Loucy (cell line): ENCODE results near the gene IFT122.

ENCODE experiments used
- H2AFZ ChIP-seq: fragments of 200-600 bp; sonication (generic); 2 replicates; pipeline ENCODE4 v1.6.0; 2016; ENCODE audit warnings: antibody characterized with exemption, mild to moderate bottlenecking, low read length, moderate library complexity
- H3F3A ChIP-seq: fragments of 200-600 bp; 2 replicates; pipeline ENCODE4 v1.6.0; 2016; ENCODE audit warnings: antibody characterized with exemption, low read depth, mild to moderate bottlenecking
- H3K27me3 ChIP-seq: fragments of 200-600 bp; sonication (generic); 2 replicates; pipeline ENCODE4 v1.6.1; 2014; ENCODE audit warnings: low read length, mild to moderate bottlenecking; ENCODE audit not compliant: insufficient read depth, poor library complexity, severe bottlenecking
- H3K36me3 ChIP-seq: fragments of 200-600 bp; sonication (generic); 2 replicates; pipeline ENCODE4 v1.6.1; 2016; ENCODE audit warnings: low read length; ENCODE audit not compliant: insufficient read depth
- H3K4me1 ChIP-seq: fragments of 200-600 bp; sonication (generic); 2 replicates; pipeline ENCODE4 v1.5.1; 2014; ENCODE audit warnings: low read length, mild to moderate bottlenecking; ENCODE audit not compliant: insufficient read depth, poor library complexity, severe bottlenecking
- H3K4me2 ChIP-seq: fragments of 200-600 bp; sonication (generic); 2 replicates; pipeline ENCODE4 v1.6.0; 2014; ENCODE audit warnings: antibody characterized with exemption, low read length, low read depth, mild to moderate bottlenecking; ENCODE audit not compliant: poor library complexity, severe bottlenecking
- H3K4me3 ChIP-seq: fragments of 200-600 bp; sonication (generic); 2 replicates; pipeline ENCODE4 v1.5.1; 2014; ENCODE audit warnings: low read length, mild to moderate bottlenecking, mixed read lengths; ENCODE audit not compliant: poor library complexity, severe bottlenecking
- H3K79me2 ChIP-seq: fragments of 200-600 bp; sonication (generic); 2 replicates; pipeline ENCODE4 v1.6.1; 2014; ENCODE audit warnings: low read length; ENCODE audit not compliant: insufficient read depth
- H3K9ac ChIP-seq: fragments of 200-600 bp; sonication (generic); 2 replicates; pipeline ENCODE4 v1.6.0; 2014; ENCODE audit warnings: mild to moderate bottlenecking, low read depth, low read length, moderate library complexity; ENCODE audit not compliant: poor library complexity, severe bottlenecking
- H3K9me2 ChIP-seq: fragments of 200-600 bp; sonication (generic); replicated peaks from 2 replicates; pipeline ENCODE4 v1.6.1; 2016; ENCODE audit warnings: low read depth, low read length, mixed read lengths
- H3K9me3 ChIP-seq: fragments of 200-600 bp; sonication (generic); 2 replicates; pipeline ENCODE4 v1.6.1; 2014; ENCODE audit warnings: mild to moderate bottlenecking, antibody characterized with exemption, low read length, low read depth; ENCODE audit not compliant: insufficient read depth
- H4K20me1 ChIP-seq: fragments of 200-600 bp; sonication (generic); 2 replicates; pipeline ENCODE4 v1.6.0; 2014; ENCODE audit warnings: antibody characterized with exemption, low read length, mild to moderate bottlenecking; ENCODE audit not compliant: insufficient read depth, poor library complexity, severe bottlenecking
- EZH2phosphoT487 ChIP-seq: fragments of 200-600 bp; IDR thresholded peaks from 2 replicates; pipeline ENCODE4 v1.6.1; 2018; ENCODE audit warnings: antibody characterized with exemption, mild to moderate bottlenecking, moderate library complexity, borderline replicate concordance
- TF ChIP-seq, protein P1 (sequence below): fragments of 200-600 bp; sonication (generic); conservative IDR thresholded peaks from 2 replicates; pipeline ENCODE4 v1.5.1; 2014; ENCODE audit warnings: mild to moderate bottlenecking, antibody characterized with exemption, low read length

IFT122 gene

DNA sequence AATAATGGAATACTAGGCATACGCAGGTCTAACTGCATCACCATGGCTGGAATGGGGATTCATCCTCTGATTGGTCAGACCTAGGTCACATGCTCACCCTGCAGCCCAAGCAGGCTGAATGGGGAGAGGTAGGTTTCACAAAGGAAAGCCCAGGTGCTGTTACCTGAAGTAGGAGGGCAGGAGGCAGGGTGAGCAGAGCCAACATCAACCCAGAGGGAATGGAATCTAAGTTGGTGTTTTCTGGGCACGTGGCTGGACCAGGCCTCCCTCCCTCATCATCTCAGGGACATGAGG lies 96.3 kb downstream of the IFT122 start:
- Histone ChIP-seq H3K79me2 (no peaks in the 10 kb centered on the region), H3K27me3 (no peaks in the 10 kb centered on the region), H3K36me3 (no peaks in the 10 kb centered on the region), H3K4me1 (no peaks in the 10 kb centered on the region), H3K9me2 (no peaks in the 10 kb centered on the region), H4K20me1 (no peaks in the 10 kb centered on the region), H3K4me3 (no peak overlapping the region), H3F3A (no peaks in the 10 kb centered on the region), H3K9me3 (no peaks in the 10 kb centered on the region), H3K9ac (no peak overlapping the region), H2AFZ (no peak overlapping the region), H3K4me2 (no peak overlapping the region)
- TF ChIP-seq EZH2phosphoT487, result no peak
- TF ChIP-seq, protein P1, sequence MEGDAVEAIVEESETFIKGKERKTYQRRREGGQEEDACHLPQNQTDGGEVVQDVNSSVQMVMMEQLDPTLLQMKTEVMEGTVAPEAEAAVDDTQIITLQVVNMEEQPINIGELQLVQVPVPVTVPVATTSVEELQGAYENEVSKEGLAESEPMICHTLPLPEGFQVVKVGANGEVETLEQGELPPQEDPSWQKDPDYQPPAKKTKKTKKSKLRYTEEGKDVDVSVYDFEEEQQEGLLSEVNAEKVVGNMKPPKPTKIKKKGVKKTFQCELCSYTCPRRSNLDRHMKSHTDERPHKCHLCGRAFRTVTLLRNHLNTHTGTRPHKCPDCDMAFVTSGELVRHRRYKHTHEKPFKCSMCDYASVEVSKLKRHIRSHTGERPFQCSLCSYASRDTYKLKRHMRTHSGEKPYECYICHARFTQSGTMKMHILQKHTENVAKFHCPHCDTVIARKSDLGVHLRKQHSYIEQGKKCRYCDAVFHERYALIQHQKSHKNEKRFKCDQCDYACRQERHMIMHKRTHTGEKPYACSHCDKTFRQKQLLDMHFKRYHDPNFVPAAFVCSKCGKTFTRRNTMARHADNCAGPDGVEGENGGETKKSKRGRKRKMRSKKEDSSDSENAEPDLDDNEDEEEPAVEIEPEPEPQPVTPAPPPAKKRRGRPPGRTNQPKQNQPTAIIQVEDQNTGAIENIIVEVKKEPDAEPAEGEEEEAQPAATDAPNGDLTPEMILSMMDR, result no peak

DNA sequence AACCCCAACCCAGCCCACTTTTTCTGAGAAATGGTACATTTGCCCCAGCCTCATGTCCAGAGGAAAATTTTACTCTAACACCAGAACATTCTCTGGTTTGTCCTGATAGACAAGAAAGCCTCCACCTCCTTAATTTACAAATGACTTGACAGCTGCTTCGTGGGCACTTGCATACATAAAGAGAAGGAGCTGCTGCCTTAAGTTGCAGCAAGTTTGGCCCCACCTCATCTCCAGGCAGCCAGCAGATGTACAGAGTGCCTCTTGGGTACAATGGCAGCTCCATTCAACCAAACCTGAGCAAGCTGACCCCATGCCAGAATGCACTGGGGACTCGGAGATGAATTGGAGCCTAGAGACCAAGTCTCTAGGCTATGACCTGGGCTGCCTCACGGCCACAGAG lies 96.8 kb downstream of the IFT122 start:
- Histone ChIP-seq H3K79me2 (no peaks in the 10 kb centered on the region), H3K9ac (no peak overlapping the region), H3K9me3 (no peaks in the 10 kb centered on the region), H3K4me3 (no peak overlapping the region), H3K9me2 (no peaks in the 10 kb centered on the region), H3K27me3 (no peaks in the 10 kb centered on the region), H3K36me3 (no peaks in the 10 kb centered on the region), H3K4me2 (no peak overlapping the region), H4K20me1 (no peaks in the 10 kb centered on the region), H2AFZ (no peak overlapping the region), H3K4me1 (no peaks in the 10 kb centered on the region), H3F3A (no peaks in the 10 kb centered on the region)
- TF ChIP-seq EZH2phosphoT487, result no peak
- TF ChIP-seq, protein P1, result no peak

DNA sequence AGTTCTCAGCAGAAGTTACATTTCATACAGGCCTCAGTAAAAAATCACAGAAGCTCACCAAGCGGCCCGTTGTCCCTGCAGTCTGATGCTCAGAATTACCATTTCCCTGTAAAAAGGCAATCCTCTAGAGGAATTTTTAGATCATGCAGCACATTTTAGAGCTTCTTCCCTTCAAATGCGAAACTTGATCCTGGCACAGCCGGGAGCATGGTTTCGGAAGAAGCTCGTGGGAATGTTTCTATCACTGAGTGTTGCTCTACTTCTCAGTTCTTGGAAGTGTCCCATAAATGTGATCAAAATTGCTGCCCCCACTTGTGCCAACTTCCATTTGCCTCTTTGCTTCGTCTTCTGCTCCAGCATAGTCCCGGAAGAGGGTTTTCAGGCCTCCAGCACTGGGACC lies 99.2 kb downstream of the IFT122 start:
- no peaks in the 10 kb centered on the region for H3K9me3 ChIP-seq
- no peak overlapping the region for H3K4me2 ChIP-seq
- no peak overlapping the region for H2AFZ ChIP-seq
- H3K79me2 ChIP-seq, result no peaks in the 10 kb centered on the region
- no peaks in the 10 kb centered on the region for H3K9me2 ChIP-seq
- H3F3A ChIP-seq, result no peaks in the 10 kb centered on the region
- H3K27me3 ChIP-seq, result no peaks in the 10 kb centered on the region
- H3K4me1 ChIP-seq, result no peaks in the 10 kb centered on the region
- H3K9ac ChIP-seq, result no peak overlapping the region
- no peaks in the 10 kb centered on the region for H3K36me3 ChIP-seq
- no peak overlapping the region for H3K4me3 ChIP-seq
- H4K20me1 ChIP-seq, result no peaks in the 10 kb centered on the region
- TF ChIP-seq, protein P1, result no peak
- TF ChIP-seq EZH2phosphoT487, result no peak
